K562 (cell line): ENCODE results near the gene DCDC2. TPM values are rescaled to one million over a fixed set of nuclear protein-coding genes. Genes with fewer than 3 reads are reported as not detected.

Experiments used
- ATAC-seq: fragments of 200-7000 bp; cut with Tn5 transposase; 3 replicates; pipeline ENCODE4 v1.9.1; 2020; ENCODE audit warnings: moderate library complexity
- BruUV-seq: library from RNA; stranded (reverse); fragments of 400-500 nt; replicated peaks from 2 replicates; lab custom pipeline; 2021; lab: Mats Ljungman, UMichigan
- CTCF ChIA-PET: fragments of 300-600 bp; formaldehyde crosslinking; extraction: SDS; loops from one replicate; lab custom pipeline; 2021; ENCODE audit warnings: low intra/inter-chr PET ratio; lab: Yijun Ruan, JAX
- POLR2A ChIA-PET: fragments of 300-600, 350-650 bp; sonication (Branson Sonifier 250); formaldehyde crosslinking; extraction: SDS; loops from one replicate; lab custom pipeline; 2021; ENCODE audit warnings: antibody characterized with exemption, inconsistent platforms; lab: Yijun Ruan, JAX
- DNase-seq, 4 experiments: peaks; one replicate each; pipeline versions ENCODE4 v3.0.0 to v3.0.0-alpha.2; 2011 to 2018; ENCODE audit warnings: low spot score in 3 of 4, mixed read lengths in 3 of 4; ENCODE audit errors: extremely low read depth in 1 of 4
- FAIRE-seq: peaks from 2 replicates; lab custom pipeline; 2011; peaks lifted over from hg19 to GRCh38; lab: Jason Lieb, UNC
- H2AFZ ChIP-seq: 2 replicates; pipeline ENCODE4 v1.6.0; 2011; ENCODE audit warnings: low read depth, low read length, control low read depth, inconsistent platforms
- H3K27ac ChIP-seq: fragments of 200-600 bp; 3 replicates; pipeline ENCODE4 v1.8.0; 2011; ENCODE audit warnings: low read depth, mild to moderate bottlenecking, control low read depth, inconsistent platforms, low read length, moderate library complexity, mixed read lengths; ENCODE audit errors: extremely low read depth
- H3K27me3 ChIP-seq, 2 experiments: fragments of 300-600 bp in 1 of 2; 2 replicates in 1 of 2; 3 replicates in 1 of 2; pipeline versions ENCODE4 v1.6.0 to v1.8.0; 2011; ENCODE audit warnings: inconsistent platforms in 2 of 2, low read length in 2 of 2, mild to moderate bottlenecking in 1 of 2, mixed read lengths in 1 of 2, moderate library complexity in 1 of 2; ENCODE audit not compliant: control insufficient read depth in 2 of 2, insufficient read depth in 2 of 2
- H3K36me3 ChIP-seq: fragments of 300-600 bp; 3 replicates; pipeline ENCODE4 v1.8.0; 2011; ENCODE audit warnings: mild to moderate bottlenecking, low read length, inconsistent platforms; ENCODE audit not compliant: control insufficient read depth, insufficient read depth
- H3K4me1 ChIP-seq, 2 experiments: fragments of 200-600 bp in 1 of 2; replicated peaks in 1 of 2; 2 replicates in 1 of 2; 3 replicates in 1 of 2; pipeline versions ENCODE4 v1.5.1 to v1.8.0; 2011; ENCODE audit warnings: inconsistent platforms in 2 of 2, low read length in 2 of 2, mild to moderate bottlenecking in 1 of 2, mixed read lengths in 1 of 2, moderate library complexity in 1 of 2; ENCODE audit not compliant: control insufficient read depth in 2 of 2, insufficient read depth in 2 of 2
- H3K4me2 ChIP-seq: 2 replicates; pipeline ENCODE4 v1.6.1; 2011; ENCODE audit warnings: low read length, control low read depth, inconsistent platforms, mixed read lengths; ENCODE audit not compliant: insufficient read depth
- H3K4me3 ChIP-seq: fragments of 200-600 bp; sonication (generic), shearing (Covaris generic); 2 replicates; pipeline ENCODE4 v1.5.1; 2016; ENCODE audit warnings: control low read depth, inconsistent platforms
- H3K79me2 ChIP-seq: fragments of 200-600 bp; 3 replicates; pipeline ENCODE4 v1.8.0; 2011; ENCODE audit warnings: low read length, inconsistent platforms; ENCODE audit not compliant: control insufficient read depth, insufficient read depth
- H3K9ac ChIP-seq, 2 experiments: 2 replicates each; pipeline versions ENCODE4 v1.6.0 to v1.6.1; 2011; ENCODE audit warnings: low read depth in 2 of 2, low read length in 2 of 2, control low read depth in 1 of 2, inconsistent platforms in 1 of 2, mild to moderate bottlenecking in 1 of 2, mixed read lengths in 1 of 2; ENCODE audit not compliant: insufficient read depth in 1 of 2
- H3K9me1 ChIP-seq: one replicate; pipeline ENCODE4 v1.6.0; 2011; ENCODE audit warnings: inconsistent platforms, mild to moderate bottlenecking, low read length, moderate library complexity; ENCODE audit not compliant: control insufficient read depth, insufficient read depth
- H3K9me3 ChIP-seq: replicated peaks from 2 replicates; pipeline ENCODE4 v1.5.1; 2011; ENCODE audit warnings: low read depth, low read length, inconsistent platforms; ENCODE audit not compliant: control insufficient read depth, insufficient read depth
- H4K20me1 ChIP-seq: replicated peaks from 2 replicates; pipeline ENCODE4 v1.6.1; 2011; ENCODE audit warnings: low read length, inconsistent platforms, mixed read lengths; ENCODE audit not compliant: control insufficient read depth, insufficient read depth
- FOXM1 ChIP-seq, 2 experiments: fragments of 450-650 bp in 1 of 2; sonication (generic) in 1 of 2; formaldehyde crosslinking in 1 of 2; IDR thresholded peaks; 2 replicates each; pipeline versions ENCODE4 v1.6.1 to v1.9.0; 2017 to 2022; ENCODE audit warnings: low read depth in 2 of 2, mild to moderate bottlenecking in 2 of 2, missing genetic modification reagents in 1 of 2, moderate library complexity in 1 of 2
- NFIC ChIP-seq: fragments of 450-650 bp; IDR thresholded peaks from 2 replicates; pipeline ENCODE4 v1.6.1; 2017; ENCODE audit warnings: mild to moderate bottlenecking, inconsistent platforms
- RFX5 ChIP-seq: IDR thresholded peaks from 2 replicates; pipeline ENCODE4 v1.6.1; 2011; ENCODE audit warnings: low read depth, mild to moderate bottlenecking, improper control_type of control experiment, low read length
- SIN3A ChIP-seq, 2 experiments: fragments of 150-350 bp in 1 of 2; IDR thresholded peaks; 2 replicates each; pipeline ENCODE4 v1.6.1; 2011 to 2016; ENCODE audit warnings: borderline replicate concordance in 2 of 2, low read depth in 2 of 2, low read length in 2 of 2, mild to moderate bottlenecking in 2 of 2, moderate library complexity in 2 of 2; ENCODE audit not compliant: control insufficient read depth in 1 of 2
- SMAD2 ChIP-seq: fragments of 150-350 bp; IDR thresholded peaks from 2 replicates; pipeline ENCODE4 v1.6.1; 2014; ENCODE audit warnings: low read depth, mild to moderate bottlenecking, low read length
- ZBTB7A ChIP-seq: IDR thresholded peaks from 2 replicates; pipeline ENCODE4 v1.6.1; 2011; ENCODE audit warnings: low read depth, mild to moderate bottlenecking, low read length, moderate library complexity, borderline replicate concordance; ENCODE audit not compliant: control insufficient read depth
- ZKSCAN8 ChIP-seq: fragments of 200-800 bp; sonication (Bioruptor generic); IDR thresholded peaks from 2 replicates; pipeline ENCODE4 v1.6.1; 2016; ENCODE audit warnings: missing genetic modification characterization, missing compliant biosample characterization
- WGBS: fragments of 100-300 bp; shearing (Covaris generic); methylation state at CpG from one replicate; pipeline ENCODE4 v1.1.6; 2016; ENCODE audit warnings: low coverage, mixed read lengths; ENCODE audit not compliant: insufficient coverage; ENCODE audit errors: missing lambda C conversion rate; 5-methylcytosine and 5-hydroxymethylcytosine counted together
- in situ Hi-C: fragments of 300-500 bp; cut with MboI; formaldehyde crosslinking; loops from 4 replicates; pipeline ENCODE4 v1.15.0; 2018; ENCODE audit warnings: inconsistent platforms, mixed read lengths
- intact Hi-C: fragments of 100-400 bp; cut with micrococcal nuclease; formaldehyde crosslinking; loops from 2 replicates; pipeline ENCODE4 v1.14.2; 2022
- polyA plus RNA-seq, 8 experiments: library from polyadenylated mRNA; depleted of rRNA in 4 of 8; stranded (reverse) in 5 of 8; unstranded in 3 of 8; fragments of >200 nt; fragmentation: Nextera tagmentation in 2 of 8; fragmentation: Illumina TruSeq in 1 of 8; extraction: Ambion mirVana in 2 of 8; extraction: Trizol in 1 of 8; gene quantifications; 2 replicates each; pipeline versions ENCODE4 v1.2.1 to v1.2.3, GENCODE V29; 2011 to 2014; ENCODE audit warnings: inconsistent platforms in 1 of 8, missing spikeins in 1 of 8
- total RNA-seq, 7 experiments: library from RNA; depleted of rRNA in 6 of 7; stranded (reverse); fragments of >200 nt in 6 of 7; fragmentation: Illumina TruSeq in 2 of 7; extraction: Trizol in 2 of 7; gene quantifications; 2 replicates each; pipeline versions ENCODE4 v1.2.1 to v1.2.3, GENCODE V29; 2011 to 2021; ENCODE audit warnings: low replicate concordance in 1 of 7

DCDC2 gene
- total and polyA plus RNA-seq, 9 of the 15 experiments (the other 6 are each of a cell fraction or from before 2014, with no cell fraction given), result 0.04 TPM; not detected in 8

- no peak overlapping the region for H2AFZ ChIP-seq
- TF ChIP-seq SIN3A (IDR thresholded peaks at IDR 0.05; ENCODE audit: borderline replicate concordance in 2 of 2, control insufficient read depth in 1 of 2, low read depth in 2 of 2, low read length in 2 of 2) (no peak), SMAD2 (no peak), FOXM1 (IDR thresholded peaks at IDR 0.05; ENCODE audit: low read depth) (no peak), FOXM1 (CRISPR knock-in tag; IDR thresholded peaks at IDR 0.05; ENCODE audit: low read depth) (no peak), NFIC (no peak), ZKSCAN8 (CRISPR knock-in tag) (no peak), RFX5 (no peak), ZBTB7A (no peak)
- no peak overlapping the region for H3K9ac ChIP-seq
- intact Hi-C loops, result no loop called here
- WGBS, result 0% methylated on average over 4 of the region's 4 CpGs
- ChIA-PET POLR2A (no interaction called here), CTCF (no interaction called here)
- no peaks in the 10 kb centered on the region for H3K27me3 ChIP-seq
- H3K9me3 ChIP-seq, result 0 out of 2 replicates have a peak, but pooled peaks cover 2% of the 10 kb centered on the region
- ATAC-seq, result no peak
- H3K36me3 ChIP-seq, result no peaks in the 10 kb centered on the region
- no peak overlapping the region for H3K4me2 ChIP-seq
- in situ Hi-C loops, result no loop called here
- no peaks in the 10 kb centered on the region for H3K79me2 ChIP-seq
- no peak for FAIRE-seq
- H3K4me3 ChIP-seq, result no peak overlapping the region
- BruUV-seq, result no TSS peak
- H4K20me1 ChIP-seq, result no peaks in the 10 kb centered on the region
- no peak overlapping the region for H3K27ac ChIP-seq
- H3K4me1 ChIP-seq, result no peaks in the 10 kb centered on the region
- no peak for DNase-seq
- no peaks in the 10 kb centered on the region for H3K9me1 ChIP-seq
Measured at GRCh38 chr6:24249926-24250325, 107.9 kb downstream of the DCDC2 start.
